Stimulated activated CD4-positive, alpha-beta T cell treated with anti-CD3 and anti-CD28 coated beads, Interleukin-1b, Interleukin-23, amount 100 ng/mL, for 24 hours (primary cell): ENCODE results near the gene NRIP1.
"Not testable (repeated sequence)": the region's sequence is repeated elsewhere in the genome, so short reads cannot be mapped to it uniquely, and the experiment has no call there.

ENCODE experiments used
- DNase-seq, 4 experiments: peaks; one replicate each; pipeline ENCODE4 v3.0.0-alpha.2; 2020; ENCODE audit warnings: low read depth in 4 of 4, low spot score in 1 of 4

The NRIP1 gene

GRCh38 chr21:14981246-14981645, 83.6 kb downstream of the NRIP1 start:
- DNase-seq = no peak

DNA sequence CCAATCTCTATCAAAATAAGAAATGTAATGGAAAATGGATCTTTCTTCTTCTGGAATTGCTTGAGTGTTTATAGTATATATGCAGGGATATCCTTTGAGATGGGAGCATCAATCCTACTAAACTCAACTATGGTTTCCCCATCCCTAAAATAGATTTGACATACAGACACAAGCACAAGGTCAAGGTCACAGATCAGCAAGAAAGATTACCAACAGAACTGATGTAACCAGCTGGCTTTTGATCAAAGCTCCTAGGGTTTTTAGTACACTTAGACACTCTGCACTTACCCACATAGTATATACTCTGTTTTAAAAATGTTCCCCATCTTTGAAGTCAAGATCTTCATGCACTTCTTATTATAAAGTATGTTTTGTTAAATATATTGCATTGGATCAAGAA, 85.5 kb downstream of the NRIP1 start:
- DNase-seq = no peak

GRCh38 chr21:14977814-14978213, 87.0 kb downstream of the NRIP1 start:
- DNase-seq = no peak

GRCh38 chr21:14975136-14975919, 89.5 kb downstream of the NRIP1 start:
- no peak for DNase-seq

GRCh38 chr21:14972678-14973077, 92.1 kb downstream of the NRIP1 start:
- no peak for DNase-seq

- DNase-seq = no peak
Measured at GRCh38 chr21:14968821-14969220, 96.0 kb downstream of the NRIP1 start.

- DNase-seq = no peak
Measured at GRCh38 chr21:14968029-14968428, 96.8 kb downstream of the NRIP1 start.

GRCh38 chr21:14964621-14965020, 100.2 kb downstream of the NRIP1 start:
- no peak for DNase-seq

- DNase-seq = no peak
Measured at GRCh38 chr21:14962217-14962616, 102.6 kb downstream of the NRIP1 start.

- no peak for DNase-seq
Measured at GRCh38 chr21:14961502-14961901, 103.3 kb downstream of the NRIP1 start.

GRCh38 chr21:14959343-14959742, 105.5 kb downstream of the NRIP1 start:
- no peak for DNase-seq

DNA sequence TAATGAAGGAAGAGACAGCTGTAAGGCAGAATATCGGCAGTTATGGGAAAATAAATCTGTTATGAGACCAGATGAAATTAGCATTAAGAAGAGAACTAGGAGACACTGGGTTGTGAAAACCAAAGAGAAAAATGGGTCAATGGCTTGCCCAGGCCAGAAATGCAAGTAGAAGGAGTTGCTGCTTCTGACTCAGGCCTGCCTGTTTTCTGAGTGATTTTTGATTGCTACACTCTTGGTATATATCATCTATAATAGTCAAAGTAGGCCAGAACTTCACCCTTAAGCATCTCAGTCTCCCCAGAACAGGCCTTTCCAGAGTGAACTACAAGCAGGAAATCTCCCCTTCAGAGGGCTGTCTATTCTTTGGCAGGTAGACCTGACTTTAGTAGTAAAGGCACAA, 107.0 kb downstream of the NRIP1 start:
- no peak for DNase-seq

- DNase-seq = no peak
Measured at GRCh38 chr21:14956807-14957206, 108.0 kb downstream of the NRIP1 start.

DNA sequence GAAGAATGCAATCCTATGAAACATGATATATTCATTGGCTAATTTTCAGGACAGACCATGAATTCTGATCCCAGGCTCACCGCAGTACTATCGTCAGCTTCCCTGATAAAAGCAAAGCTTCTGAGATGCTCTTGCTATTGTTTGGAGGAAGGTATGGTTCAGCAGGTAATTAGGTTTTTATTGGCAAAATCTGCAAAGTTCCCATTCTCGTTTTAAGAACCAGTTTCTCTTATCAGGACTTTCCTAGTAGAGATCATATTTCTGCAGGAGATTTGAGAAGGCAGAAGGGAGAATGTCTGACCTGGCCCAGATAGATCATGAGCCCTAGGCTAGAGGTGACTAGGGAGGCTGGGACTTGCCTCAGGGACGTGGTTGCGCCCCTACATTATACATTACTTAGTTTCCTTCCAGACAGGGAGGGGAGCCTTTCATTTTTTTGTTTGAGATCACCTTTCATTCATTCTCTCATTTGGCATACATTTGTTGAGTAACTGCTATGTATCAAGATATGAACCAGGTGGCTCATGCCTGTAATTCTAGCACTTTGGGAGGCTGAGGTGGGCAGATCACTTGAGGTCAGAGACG, 108.8 kb downstream of the NRIP1 start:
- no peak for DNase-seq

DNA sequence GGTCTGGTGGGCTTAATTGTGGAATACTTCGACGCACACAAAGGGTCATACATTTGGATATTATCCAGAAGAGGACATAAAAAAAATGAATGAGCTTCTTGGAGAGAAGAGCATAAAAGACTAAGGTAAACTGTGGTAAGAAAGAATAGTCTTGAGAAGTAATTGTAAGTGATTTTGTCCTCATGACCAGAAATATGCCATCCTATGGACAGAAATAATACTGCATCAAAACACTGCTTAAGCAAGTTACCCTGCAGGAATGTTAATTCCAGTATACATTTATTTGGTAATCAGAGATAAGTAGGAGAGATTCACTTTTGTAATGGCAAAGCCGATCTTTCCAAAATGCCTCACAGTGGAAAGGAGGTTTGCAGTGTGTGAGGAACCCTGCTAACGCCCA, 111.9 kb downstream of the NRIP1 start:
- no peak for DNase-seq

DNA sequence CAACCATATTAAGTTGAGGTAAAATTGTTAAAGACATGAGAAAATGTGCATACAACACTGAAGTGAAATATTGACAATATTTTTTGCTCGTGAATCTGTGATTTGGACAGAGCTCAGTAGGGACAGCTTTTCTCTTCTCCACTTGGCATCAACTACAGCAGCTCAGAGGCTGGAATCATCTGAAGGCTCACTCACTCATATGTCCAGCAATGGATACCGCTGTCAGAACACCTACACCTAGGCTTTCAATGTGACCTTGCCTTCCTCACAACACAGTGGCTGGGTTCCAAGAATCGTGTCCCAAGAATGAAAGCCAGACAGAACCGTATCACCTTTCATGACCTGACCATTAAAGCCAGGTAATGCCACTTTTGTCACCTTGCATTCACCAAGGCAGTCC, 115.2 kb downstream of the NRIP1 start:
- no peak for DNase-seq

DNA sequence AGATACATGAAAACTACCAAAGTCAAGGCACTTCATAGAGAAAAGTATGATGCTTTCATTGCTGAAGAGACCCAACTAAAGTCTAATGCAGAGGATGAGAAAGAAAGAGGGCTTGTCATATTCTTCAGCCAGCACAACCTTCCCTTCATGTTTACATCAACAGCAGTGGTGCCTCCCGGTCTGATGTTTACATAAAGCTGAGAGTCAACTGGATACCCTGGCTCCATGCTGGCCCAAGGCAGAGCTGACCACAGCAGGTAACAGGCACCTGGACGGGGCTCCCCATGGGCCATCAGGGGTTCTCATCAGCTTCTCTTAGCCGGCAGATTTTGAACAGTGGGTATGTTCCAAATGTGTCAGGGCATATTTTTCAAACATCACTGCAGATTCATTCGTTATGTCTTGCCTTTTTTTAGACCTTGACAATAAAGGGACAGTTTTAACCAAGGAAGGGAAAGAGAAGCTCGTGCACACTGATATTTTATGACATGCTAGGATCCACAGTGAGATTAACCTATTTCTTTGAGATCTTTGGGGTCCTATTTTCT, 117.1 kb downstream of the NRIP1 start:
- DNase-seq = no peak

- no peak for DNase-seq
Measured at GRCh38 chr21:14945176-14945575, 119.6 kb downstream of the NRIP1 start.

GRCh38 chr21:14943616-14944015, 121.2 kb downstream of the NRIP1 start:
- DNase-seq = no peak

GRCh38 chr21:14942801-14943490, 121.9 kb downstream of the NRIP1 start:
- no peak for DNase-seq

DNA sequence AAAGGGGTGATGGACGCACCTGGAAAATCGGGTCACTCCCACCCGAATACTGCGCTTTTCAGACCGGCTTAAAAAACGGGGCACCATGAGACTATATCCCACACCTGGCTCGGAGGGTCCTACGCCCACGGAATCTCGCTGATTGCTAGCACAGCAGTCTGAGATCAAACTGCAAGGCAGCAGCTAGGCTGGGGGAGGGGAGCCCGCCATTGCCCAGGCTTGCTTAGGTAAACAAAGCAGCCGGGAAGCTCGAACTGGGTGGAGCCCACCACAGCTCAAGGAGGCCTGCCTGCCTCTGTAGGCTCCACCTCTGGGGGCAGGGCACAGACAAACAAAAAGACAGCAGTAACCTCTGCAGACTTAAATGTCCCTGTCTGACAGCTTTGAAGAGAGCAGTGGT, 137.5 kb downstream of the NRIP1 start:
- not testable (repeated sequence) for DNase-seq

- DNase-seq = no peak
Measured at GRCh38 chr21:14926186-14926585, 138.6 kb downstream of the NRIP1 start.
